ENCODE results near the gene RFC5. TPM values are rescaled to one million over a fixed set of nuclear protein-coding genes. Genes with fewer than 3 reads are reported as not detected.

Gene RFC5
- total RNA-seq, 1 experiment from 2014 or later = 78.6 TPM

DNA sequence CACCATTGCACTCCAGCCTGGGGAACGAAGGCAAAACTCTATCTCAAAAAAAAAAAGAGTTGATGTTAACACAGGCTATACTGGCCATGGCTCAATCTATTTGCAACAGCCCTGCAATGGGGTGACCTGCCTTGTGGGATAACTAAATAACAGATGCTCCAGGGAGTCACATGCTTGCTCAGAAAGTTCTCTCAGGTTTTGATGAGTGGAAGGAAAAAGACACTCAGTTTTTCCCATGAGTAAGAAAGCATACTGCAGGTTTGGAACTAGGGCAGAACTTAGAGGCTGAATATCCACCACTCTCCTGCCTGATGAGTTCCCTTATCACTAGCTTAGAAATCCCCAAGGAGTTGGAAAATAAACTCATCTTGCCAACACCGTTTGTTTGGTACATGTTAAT, 27.6 kb downstream of the RFC5 start:
- H3K79me2 ChIP-seq (ENCODE audit: insufficient read depth, low read length) = peaks cover 27% of the 10 kb centered on the region
- no TSS peak for BruUV-seq (replicated peaks)
- intact Hi-C loops (cut with micrococcal nuclease) = no loop called here

DNA sequence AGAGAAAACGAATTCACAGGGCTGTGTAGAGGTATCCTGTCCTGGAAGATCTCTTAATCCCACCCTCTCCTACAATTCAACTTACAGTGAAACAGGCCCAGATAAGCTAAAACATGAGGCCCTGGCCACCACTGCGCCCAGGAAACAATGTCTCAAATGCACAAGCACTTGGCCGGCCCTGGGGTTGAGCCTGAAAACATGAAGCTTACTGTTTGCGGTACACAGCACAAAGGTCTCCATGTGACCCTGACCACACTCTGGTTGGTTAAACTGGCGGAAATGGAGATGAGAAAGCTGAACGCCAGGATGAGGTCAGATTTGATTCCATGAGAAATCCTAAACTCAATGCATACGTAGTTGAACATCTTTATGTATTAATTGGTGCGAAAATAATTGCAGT, 28.1 kb downstream of the RFC5 start:
- ATAC-seq (no peak), DNase-seq (ENCODE audit: low read depth, low spot score) (no peak)
- Histone ChIP-seq H3K4me1 (ENCODE audit: control insufficient read depth in 1 of 2, insufficient read depth in 2 of 2, low read length in 2 of 2) (no peaks in the 10 kb centered on the region; a peak in 1 of 4 replicates), H3K79me2 (ENCODE audit: insufficient read depth, low read length) (peaks cover 29% of the 10 kb centered on the region), H4K20me1 (ENCODE audit: insufficient read depth) (no peaks in the 10 kb centered on the region), H3K4me2 (ENCODE audit: low read length) (no peak overlapping the region), H3K9ac (ENCODE audit: low read length) (no peak overlapping the region), H2AFZ (ENCODE audit: low read depth, low read length, poor library complexity, severe bottlenecking) (no peak overlapping the region), H3K9me2 (ENCODE audit: insufficient read depth) (no peaks in the 10 kb centered on the region), H3K27ac (ENCODE audit: low read depth, low read length) (no peak overlapping the region), H3K27me3 (ENCODE audit: insufficient read depth, low read length) (no peaks in the 10 kb centered on the region), H3K36me3 (ENCODE audit: control insufficient read depth in 1 of 2, insufficient read depth in 2 of 2, low read length in 2 of 2) (peaks cover 18 to 47% of the 10 kb centered on the region in 2 experiments), H3K9me3 (ENCODE audit: control insufficient read depth in 1 of 2, insufficient read depth in 1 of 2, low read depth in 1 of 2, low read length in 2 of 2) (no peaks in the 10 kb centered on the region), H3K4me3 (replicated peaks in 1 of 2; ENCODE audit: low read depth in 1 of 2, low read length in 2 of 2) (no peak overlapping the region)
- ChIA-PET RAD21 (ENCODE audit: low non-redundant PET in 1 of 2, low total read pairs in 2 of 2, uncharacterized antibody in 2 of 2, unreplicated experiment in 2 of 2) (no interaction called here), CTCF (interaction anchor here (1.3 kb wide), 1 partner anchor 9 kb away, joined by 6 read pairs; no protein-coding TSS in a partner anchor), POLR2A (no interaction called here)
- intact Hi-C loops (cut with micrococcal nuclease) = no loop called here
- no TSS peak for BruUV-seq (replicated peaks)
- TF ChIP-seq SIN3A (IDR thresholded peaks at IDR 0.05; ENCODE audit: low read depth) (no peak), POLR2A (IDR thresholded peaks at IDR 0.05; ENCODE audit: borderline replicate concordance, extremely low read depth, insufficient read depth, insufficient read length) (no peak), SP1 (IDR thresholded peaks at IDR 0.05; ENCODE audit: low read depth) (no peak), EZH2 (IDR thresholded peaks at IDR 0.05) (no peak), POLR2AphosphoS5 (IDR thresholded peaks at IDR 0.05; ENCODE audit: low read depth, low read length) (no peak), CEBPB (IDR thresholded peaks at IDR 0.05; ENCODE audit: low read depth) (no peak), JUND (IDR thresholded peaks at IDR 0.05) (no peak), TCF7L2 (IDR thresholded peaks at IDR 0.05; ENCODE audit: borderline replicate concordance, extremely low read depth, insufficient read depth, insufficient read length) (no peak)
- TF ChIP-seq, protein P1, sequence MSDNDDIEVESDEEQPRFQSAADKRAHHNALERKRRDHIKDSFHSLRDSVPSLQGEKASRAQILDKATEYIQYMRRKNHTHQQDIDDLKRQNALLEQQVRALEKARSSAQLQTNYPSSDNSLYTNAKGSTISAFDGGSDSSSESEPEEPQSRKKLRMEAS (IDR thresholded peaks at IDR 0.05) = no peak
- TF ChIP-seq, protein P2, sequence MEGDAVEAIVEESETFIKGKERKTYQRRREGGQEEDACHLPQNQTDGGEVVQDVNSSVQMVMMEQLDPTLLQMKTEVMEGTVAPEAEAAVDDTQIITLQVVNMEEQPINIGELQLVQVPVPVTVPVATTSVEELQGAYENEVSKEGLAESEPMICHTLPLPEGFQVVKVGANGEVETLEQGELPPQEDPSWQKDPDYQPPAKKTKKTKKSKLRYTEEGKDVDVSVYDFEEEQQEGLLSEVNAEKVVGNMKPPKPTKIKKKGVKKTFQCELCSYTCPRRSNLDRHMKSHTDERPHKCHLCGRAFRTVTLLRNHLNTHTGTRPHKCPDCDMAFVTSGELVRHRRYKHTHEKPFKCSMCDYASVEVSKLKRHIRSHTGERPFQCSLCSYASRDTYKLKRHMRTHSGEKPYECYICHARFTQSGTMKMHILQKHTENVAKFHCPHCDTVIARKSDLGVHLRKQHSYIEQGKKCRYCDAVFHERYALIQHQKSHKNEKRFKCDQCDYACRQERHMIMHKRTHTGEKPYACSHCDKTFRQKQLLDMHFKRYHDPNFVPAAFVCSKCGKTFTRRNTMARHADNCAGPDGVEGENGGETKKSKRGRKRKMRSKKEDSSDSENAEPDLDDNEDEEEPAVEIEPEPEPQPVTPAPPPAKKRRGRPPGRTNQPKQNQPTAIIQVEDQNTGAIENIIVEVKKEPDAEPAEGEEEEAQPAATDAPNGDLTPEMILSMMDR (IDR thresholded peaks at IDR 0.05 in 2 of 3, conservative IDR thresholded peaks at IDR 0.05 in 1 of 3; ENCODE audit: borderline replicate concordance in 1 of 3, insufficient read depth in 1 of 3, low read depth in 2 of 3, low read length in 2 of 3) = no peak
- TF ChIP-seq, protein P3, sequence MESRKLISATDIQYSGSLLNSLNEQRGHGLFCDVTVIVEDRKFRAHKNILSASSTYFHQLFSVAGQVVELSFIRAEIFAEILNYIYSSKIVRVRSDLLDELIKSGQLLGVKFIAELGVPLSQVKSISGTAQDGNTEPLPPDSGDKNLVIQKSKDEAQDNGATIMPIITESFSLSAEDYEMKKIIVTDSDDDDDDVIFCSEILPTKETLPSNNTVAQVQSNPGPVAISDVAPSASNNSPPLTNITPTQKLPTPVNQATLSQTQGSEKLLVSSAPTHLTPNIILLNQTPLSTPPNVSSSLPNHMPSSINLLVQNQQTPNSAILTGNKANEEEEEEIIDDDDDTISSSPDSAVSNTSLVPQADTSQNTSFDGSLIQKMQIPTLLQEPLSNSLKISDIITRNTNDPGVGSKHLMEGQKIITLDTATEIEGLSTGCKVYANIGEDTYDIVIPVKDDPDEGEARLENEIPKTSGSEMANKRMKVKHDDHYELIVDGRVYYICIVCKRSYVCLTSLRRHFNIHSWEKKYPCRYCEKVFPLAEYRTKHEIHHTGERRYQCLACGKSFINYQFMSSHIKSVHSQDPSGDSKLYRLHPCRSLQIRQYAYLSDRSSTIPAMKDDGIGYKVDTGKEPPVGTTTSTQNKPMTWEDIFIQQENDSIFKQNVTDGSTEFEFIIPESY (IDR thresholded peaks at IDR 0.05; ENCODE audit: extremely low read depth, insufficient replicate concordance, low read length) = no peak

More for the DNA sequence above, 27.6 kb downstream of the RFC5 start:
- ChIA-PET CTCF (interaction anchor here (1.3 kb wide), 1 partner anchor 9 kb away, joined by 6 read pairs; no protein-coding TSS in a partner anchor), POLR2A (no interaction called here), RAD21 (ENCODE audit: low non-redundant PET in 1 of 2, low total read pairs in 2 of 2, uncharacterized antibody in 2 of 2, unreplicated experiment in 2 of 2) (no interaction called here)
- H3K27me3 ChIP-seq (ENCODE audit: insufficient read depth, low read length) = no peaks in the 10 kb centered on the region
- TF ChIP-seq POLR2AphosphoS5 (IDR thresholded peaks at IDR 0.05; ENCODE audit: low read depth, low read length) (no peak), ELF1 (IDR thresholded peaks at IDR 0.05; ENCODE audit: borderline replicate concordance, low read depth) (no peak), SRF (IDR thresholded peaks at IDR 0.05; ENCODE audit: low read depth) (no peak)
- TF ChIP-seq, protein P2 (IDR thresholded peaks at IDR 0.05 in 2 of 3, conservative IDR thresholded peaks at IDR 0.05 in 1 of 3; ENCODE audit: borderline replicate concordance in 1 of 3, insufficient read depth in 1 of 3, low read depth in 2 of 3, low read length in 2 of 3) = no peak
- H3K36me3 ChIP-seq (ENCODE audit: control insufficient read depth in 1 of 2, insufficient read depth in 2 of 2, low read length in 2 of 2) = peaks cover 18 to 42% of the 10 kb centered on the region in 2 experiments
- ATAC-seq (no peak), DNase-seq (ENCODE audit: low read depth, low spot score) (no peak)
- no peak overlapping the region for H3K27ac ChIP-seq (ENCODE audit: low read depth, low read length)
- H3K4me2 ChIP-seq (ENCODE audit: low read length) = no peak overlapping the region
- no peak overlapping the region for H3K9ac ChIP-seq (ENCODE audit: low read length)
- no peak overlapping the region for H3K4me3 ChIP-seq (replicated peaks in 1 of 2; ENCODE audit: low read depth in 1 of 2, low read length in 2 of 2)
- H4K20me1 ChIP-seq (ENCODE audit: insufficient read depth) = no peaks in the 10 kb centered on the region
- H3K9me2 ChIP-seq (ENCODE audit: insufficient read depth) = no peaks in the 10 kb centered on the region
- H3K9me3 ChIP-seq (ENCODE audit: control insufficient read depth in 1 of 2, insufficient read depth in 1 of 2, low read depth in 1 of 2, low read length in 2 of 2) = no peaks in the 10 kb centered on the region
- H2AFZ ChIP-seq (ENCODE audit: low read depth, low read length, poor library complexity, severe bottlenecking) = no peak overlapping the region
- H3K4me1 ChIP-seq (ENCODE audit: control insufficient read depth in 1 of 2, insufficient read depth in 2 of 2, low read length in 2 of 2) = no peaks in the 10 kb centered on the region; a peak in 1 of 4 replicates
